HUES48 (cell line): ENCODE measurements around the gene SERPINB8.
"Not testable (repeated sequence)": the region's sequence is repeated elsewhere in the genome, so short reads cannot be mapped to it uniquely, and the experiment has no call there.

Source experiments
- H3K27ac ChIP-seq: one replicate; pipeline ENCODE4 v1.7.0; 2013; ENCODE audit warnings: low read depth, low read length, inconsistent platforms
- H3K27me3 ChIP-seq: 2 replicates; pipeline ENCODE4 v1.6.1; 2013; ENCODE audit warnings: mild to moderate bottlenecking, low read length; ENCODE audit not compliant: control insufficient read depth, insufficient read depth
- H3K36me3 ChIP-seq: 2 replicates; pipeline ENCODE4 v1.6.1; 2013; ENCODE audit warnings: low read length; ENCODE audit not compliant: control insufficient read depth, insufficient read depth
- H3K4me1 ChIP-seq: 2 replicates; pipeline ENCODE4 v1.6.1; 2013; ENCODE audit warnings: mild to moderate bottlenecking, low read length; ENCODE audit not compliant: control insufficient read depth, insufficient read depth
- H3K4me3 ChIP-seq: 2 replicates; pipeline ENCODE4 v1.5.1; 2013; ENCODE audit warnings: mild to moderate bottlenecking, low read depth, low read length
- H3K9ac ChIP-seq: 2 replicates; pipeline ENCODE4 v1.6.1; 2013; ENCODE audit warnings: mild to moderate bottlenecking, low read depth, low read length, moderate library complexity
- H3K9me3 ChIP-seq: 2 replicates; pipeline ENCODE4 v1.6.1; 2013; ENCODE audit warnings: low read length; ENCODE audit not compliant: control insufficient read depth, insufficient read depth

The SERPINB8 gene, protein sequence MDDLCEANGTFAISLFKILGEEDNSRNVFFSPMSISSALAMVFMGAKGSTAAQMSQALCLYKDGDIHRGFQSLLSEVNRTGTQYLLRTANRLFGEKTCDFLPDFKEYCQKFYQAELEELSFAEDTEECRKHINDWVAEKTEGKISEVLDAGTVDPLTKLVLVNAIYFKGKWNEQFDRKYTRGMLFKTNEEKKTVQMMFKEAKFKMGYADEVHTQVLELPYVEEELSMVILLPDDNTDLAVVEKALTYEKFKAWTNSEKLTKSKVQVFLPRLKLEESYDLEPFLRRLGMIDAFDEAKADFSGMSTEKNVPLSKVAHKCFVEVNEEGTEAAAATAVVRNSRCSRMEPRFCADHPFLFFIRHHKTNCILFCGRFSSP

DNA sequence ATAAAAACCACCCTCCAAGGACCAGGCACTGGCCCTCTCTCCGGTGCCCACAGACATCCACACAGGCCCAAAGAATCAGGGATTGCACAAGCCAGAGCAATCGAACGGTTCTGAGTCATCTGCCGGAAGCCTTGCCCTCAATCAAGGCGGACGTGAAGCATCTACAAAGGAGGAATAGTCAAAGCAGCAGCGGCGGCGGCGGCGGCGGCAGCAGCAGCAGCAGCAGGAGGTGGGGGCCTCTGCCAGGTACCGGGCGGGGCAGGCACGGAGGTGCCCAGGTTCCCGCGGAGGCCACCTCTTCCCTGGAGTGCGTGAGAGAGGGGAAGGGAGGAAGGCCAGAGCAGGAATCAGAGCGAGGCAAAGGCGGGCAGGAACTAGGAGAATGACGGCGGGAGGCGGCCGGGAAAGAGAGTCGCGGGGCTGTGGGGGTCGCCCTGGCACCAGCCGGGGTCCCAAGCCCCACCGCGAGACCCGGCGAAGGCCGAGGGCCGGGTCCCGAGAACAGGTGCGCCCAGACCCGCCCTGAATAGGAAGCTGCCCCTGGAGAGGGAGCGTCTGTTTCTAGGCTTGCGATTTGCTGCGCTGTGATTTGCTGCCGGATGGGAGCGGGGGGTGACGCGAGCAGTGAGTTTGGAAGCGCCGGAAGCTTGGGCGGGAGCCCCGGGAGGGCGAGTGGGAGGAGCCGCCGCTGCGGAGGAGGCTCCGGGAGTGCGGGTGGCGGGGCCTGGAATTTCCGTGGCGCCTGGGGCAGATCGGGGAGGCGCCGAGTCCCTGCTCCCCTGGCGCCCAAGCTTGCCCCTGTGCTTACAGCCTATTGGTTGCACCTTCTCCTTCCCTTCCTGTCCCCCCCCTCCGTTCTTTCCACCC, at the start of gene SERPINB8:
Gene SERPINB8, plus strand, starts transcription at position 140 of the 867 bp plus-strand sequence. CDS start 8,228 bp downstream, outside the sequence.
- Histone ChIP-seq H3K9me3 (no peaks in the 10 kb centered on the region), H3K27me3 (peaks cover 61% of the 10 kb centered on the region), H3K4me1 (peaks cover 12% of the 10 kb centered on the region), H3K27ac (peak within 1 kb of the TSS; percentile 94), H3K36me3 (no peaks in the 10 kb centered on the region), H3K9ac (peak within 1 kb of the TSS; percentile 87), H3K4me3 (peak within 1 kb of the TSS; percentile 89)

DNA sequence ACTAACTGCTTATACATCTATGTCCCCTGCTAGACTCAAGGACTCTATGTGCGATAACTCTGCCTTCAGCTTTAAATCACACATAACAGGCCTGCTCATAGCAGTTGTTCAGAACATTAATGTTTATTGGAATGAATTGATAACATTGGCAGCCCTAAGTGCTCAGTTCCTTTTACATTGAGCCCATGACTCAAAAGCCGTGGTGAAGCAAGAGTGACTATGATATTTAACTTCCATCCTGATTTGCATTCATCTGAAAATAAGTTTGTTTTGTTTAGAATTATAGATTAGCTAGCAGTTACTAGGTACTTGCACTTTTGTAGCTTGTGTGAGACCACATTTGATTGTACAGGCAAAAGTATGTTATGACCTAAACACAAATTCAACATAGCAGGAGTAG, 47.8 kb upstream of the SERPINB8 start:
- no peaks in the 10 kb centered on the region for H3K9me3 ChIP-seq
- no peaks in the 10 kb centered on the region for H3K27me3 ChIP-seq
- no peak overlapping the region for H3K9ac ChIP-seq
- H3K4me3 ChIP-seq: no peak overlapping the region
- no peaks in the 10 kb centered on the region for H3K4me1 ChIP-seq
- no peak overlapping the region for H3K27ac ChIP-seq
- no peaks in the 10 kb centered on the region for H3K36me3 ChIP-seq

DNA sequence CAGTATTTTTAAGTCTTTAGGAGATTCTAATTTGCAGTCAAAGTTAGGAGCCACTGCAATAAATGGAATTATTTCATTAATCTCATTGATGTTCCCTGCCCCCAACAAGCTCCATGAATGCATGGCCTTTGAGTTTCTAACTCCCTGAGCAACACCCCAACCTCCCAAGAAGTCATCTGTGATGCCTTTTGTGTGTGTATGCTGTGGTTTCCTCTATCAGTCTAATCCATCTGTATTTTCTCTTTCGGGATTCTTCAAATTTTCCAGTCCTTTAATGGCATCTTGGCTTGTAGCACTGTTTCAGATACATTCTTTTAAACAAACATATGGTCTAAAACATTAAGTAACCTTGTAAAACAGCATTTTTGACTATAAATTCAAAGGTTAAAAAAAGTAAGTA, 45.3 kb upstream of the SERPINB8 start:
- Histone ChIP-seq H3K36me3 (no peaks in the 10 kb centered on the region), H3K4me1 (no peaks in the 10 kb centered on the region), H3K9me3 (no peaks in the 10 kb centered on the region), H3K27me3 (no peaks in the 10 kb centered on the region), H3K27ac (no peak overlapping the region), H3K9ac (no peak overlapping the region), H3K4me3 (no peak overlapping the region)

DNA sequence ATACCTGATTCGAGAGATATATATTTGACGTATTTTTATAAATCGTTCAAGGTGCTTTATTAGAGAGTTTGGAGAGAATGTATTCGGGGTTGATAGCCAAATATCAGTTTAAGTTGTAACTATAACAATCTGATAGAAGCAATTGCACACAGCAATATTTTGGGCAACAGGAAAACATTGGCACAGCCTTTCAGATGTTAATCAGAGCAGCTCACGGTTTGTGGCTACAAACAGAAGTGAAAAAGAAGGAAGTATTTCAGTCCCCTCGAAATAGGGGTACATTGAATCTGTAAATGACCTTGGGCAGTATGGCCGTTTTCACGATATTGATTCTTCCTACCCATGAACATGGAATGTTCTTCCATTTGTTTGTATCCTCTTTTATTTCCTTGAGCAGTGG, 41.5 kb upstream of the SERPINB8 start:
- Histone ChIP-seq H3K36me3 (no peaks in the 10 kb centered on the region), H3K9me3 (no peaks in the 10 kb centered on the region), H3K27me3 (no peaks in the 10 kb centered on the region), H3K9ac (no peak overlapping the region), H3K4me3 (no peak overlapping the region), H3K27ac (no peak overlapping the region), H3K4me1 (no peaks in the 10 kb centered on the region)

DNA sequence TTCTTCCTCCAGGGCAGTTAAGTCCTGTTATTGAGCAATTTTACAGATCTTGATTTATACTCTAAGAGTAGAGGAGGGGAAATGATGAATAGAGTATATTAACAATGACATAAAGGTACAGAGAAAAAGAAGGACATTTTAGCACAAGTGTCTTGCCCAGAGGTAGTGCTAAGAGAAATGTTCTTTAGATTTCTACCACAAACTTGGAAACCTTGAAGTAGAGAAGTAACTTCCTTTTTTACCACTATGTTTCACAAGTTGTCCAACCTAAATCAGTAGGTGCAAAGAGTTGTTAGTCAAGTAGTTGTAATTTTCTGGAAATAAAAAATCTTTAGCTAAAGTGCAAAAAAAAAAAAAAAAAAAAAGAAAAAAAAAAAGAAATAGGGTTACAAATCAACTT, 40.5 kb upstream of the SERPINB8 start:
- H3K4me1 ChIP-seq, H3K27me3 ChIP-seq, H3K36me3 ChIP-seq, H3K27ac ChIP-seq, H3K4me3 ChIP-seq, H3K9ac ChIP-seq, H3K9me3 ChIP-seq: not testable (repeated sequence)

DNA sequence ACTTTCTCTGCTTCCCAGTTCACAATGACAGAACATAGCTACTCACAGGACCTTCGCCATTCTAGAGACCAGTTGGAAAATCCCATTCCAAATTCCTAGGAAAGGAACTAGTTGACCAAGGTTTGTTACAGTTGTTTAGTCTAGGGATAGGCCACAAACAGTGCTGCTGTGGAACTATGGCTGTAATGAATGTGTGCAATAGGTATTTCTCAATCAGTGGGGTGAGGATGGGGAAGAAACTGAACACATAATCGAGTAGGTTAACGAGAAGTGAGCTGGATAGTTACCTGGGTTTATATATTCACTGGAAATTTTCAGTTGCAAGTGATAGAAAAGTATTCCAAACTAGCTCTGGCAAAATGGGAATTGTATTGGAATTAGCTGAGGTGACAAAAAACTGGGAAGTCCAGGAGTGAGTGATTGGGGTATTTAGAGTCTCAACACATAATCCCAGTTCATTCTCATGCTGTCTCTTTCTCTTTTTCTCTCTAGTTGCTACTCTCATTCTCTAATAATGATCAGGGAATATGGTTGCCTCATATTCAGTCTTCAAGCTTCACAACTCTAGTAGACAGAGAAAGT, 39.0 kb upstream of the SERPINB8 start:
- H3K36me3 ChIP-seq: no peaks in the 10 kb centered on the region
- H3K27me3 ChIP-seq: peaks cover 15% of the 10 kb centered on the region
- no peaks in the 10 kb centered on the region for H3K4me1 ChIP-seq
- no peak overlapping the region for H3K9ac ChIP-seq
- no peak overlapping the region for H3K27ac ChIP-seq
- H3K9me3 ChIP-seq: no peaks in the 10 kb centered on the region
- no peak overlapping the region for H3K4me3 ChIP-seq

DNA sequence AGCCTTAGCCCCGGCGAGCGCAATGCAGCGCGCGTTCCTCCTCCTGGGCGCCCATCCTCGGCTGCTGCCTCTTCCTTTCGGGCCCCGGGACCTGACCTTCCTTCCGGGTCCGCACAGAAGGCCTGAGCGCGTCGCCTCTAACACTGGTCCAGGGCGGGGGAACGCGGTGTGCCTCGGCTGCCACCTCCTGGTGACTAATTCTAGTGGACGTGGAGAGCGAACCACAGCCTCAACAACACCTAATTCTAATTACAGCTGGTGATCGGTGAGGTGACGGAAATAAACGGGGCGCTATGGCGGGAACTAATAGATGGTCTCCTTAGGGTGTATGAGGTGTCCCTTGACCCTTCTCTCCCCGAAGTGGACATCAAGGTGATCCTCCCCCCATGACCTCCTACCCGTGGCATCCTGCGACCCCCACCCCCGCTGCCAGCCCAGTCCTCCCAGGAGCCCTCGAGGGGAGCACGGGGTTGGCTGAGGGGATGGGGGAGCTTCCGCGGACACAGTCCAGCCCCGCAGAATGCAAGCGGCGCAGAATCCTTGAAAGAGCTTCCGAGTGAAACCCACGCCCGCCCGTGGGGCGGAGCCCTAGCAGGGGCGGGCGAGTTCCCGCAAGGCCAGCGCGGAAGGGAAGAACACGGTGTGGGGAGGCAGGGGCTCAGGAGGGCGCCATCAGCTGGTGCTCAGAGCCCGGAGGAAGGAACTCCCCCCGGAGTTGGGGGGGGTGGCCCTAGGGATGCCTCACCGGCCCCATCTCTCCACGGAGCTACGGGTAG, 33.5 kb upstream of the SERPINB8 start:
- Histone ChIP-seq H3K4me1 (no peaks in the 10 kb centered on the region; the same call in 1 of the 2 replicates), H3K9me3 (no peaks in the 10 kb centered on the region), H3K36me3 (no peaks in the 10 kb centered on the region), H3K9ac (no peak overlapping the region), H3K27ac (no peak overlapping the region), H3K4me3 (peak overlapping the region; percentile 73), H3K27me3 (peaks cover 47% of the 10 kb centered on the region)

DNA sequence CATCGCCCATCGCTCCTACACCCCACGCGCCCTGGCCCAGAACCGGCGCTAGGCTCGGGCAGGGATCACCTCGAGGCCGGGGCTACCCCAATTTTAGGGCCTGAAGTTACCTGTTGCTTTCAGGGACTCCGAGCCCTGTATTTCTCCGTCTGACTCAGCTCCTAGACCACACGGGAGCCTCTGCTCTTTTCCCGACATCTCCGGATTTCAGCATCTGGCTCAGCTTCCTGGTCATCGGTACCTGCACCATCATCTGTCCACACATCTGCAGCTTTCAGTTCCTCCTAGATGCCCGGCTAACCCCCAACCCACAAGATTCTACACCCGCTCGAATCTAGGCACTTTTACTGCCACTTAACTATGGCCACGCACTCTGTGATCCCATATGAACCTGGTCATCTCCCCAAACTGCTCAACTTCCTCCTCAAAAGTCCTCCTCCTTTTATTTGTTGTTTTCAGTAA, 32.9 kb upstream of the SERPINB8 start:
- no peak overlapping the region for H3K9ac ChIP-seq
- H3K4me3 ChIP-seq: peak overlapping the region; percentile 73
- peaks cover 47% of the 10 kb centered on the region for H3K27me3 ChIP-seq
- H3K4me1 ChIP-seq: no peaks in the 10 kb centered on the region; the same call in 1 of the 2 replicates
- no peaks in the 10 kb centered on the region for H3K9me3 ChIP-seq
- H3K27ac ChIP-seq: no peak overlapping the region
- no peaks in the 10 kb centered on the region for H3K36me3 ChIP-seq

DNA sequence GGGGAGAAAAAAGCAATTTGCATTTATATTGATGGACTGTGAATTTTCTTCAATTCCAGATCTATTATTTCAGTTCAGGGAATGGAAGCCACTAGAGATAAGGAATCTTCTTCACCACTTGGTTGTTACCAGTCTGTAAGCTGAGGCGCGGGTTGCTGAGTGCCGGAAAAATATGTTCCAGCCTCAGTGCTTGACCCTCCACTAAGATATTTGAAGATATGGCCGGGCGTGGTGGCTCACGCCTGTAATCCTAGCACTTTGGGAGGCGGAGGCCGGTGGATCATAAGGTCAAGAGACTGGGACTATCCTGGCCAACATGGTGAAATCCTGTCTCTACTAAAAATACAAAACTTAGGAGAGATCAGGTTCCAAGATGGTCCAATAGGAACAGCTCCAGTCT, 29.9 kb upstream of the SERPINB8 start:
- no peak overlapping the region for H3K9ac ChIP-seq
- no peak overlapping the region for H3K27ac ChIP-seq
- H3K4me1 ChIP-seq: no peaks in the 10 kb centered on the region; the same call in 1 of the 2 replicates
- H3K27me3 ChIP-seq: peaks cover 41% of the 10 kb centered on the region
- H3K9me3 ChIP-seq: no peaks in the 10 kb centered on the region
- H3K4me3 ChIP-seq: no peak overlapping the region
- H3K36me3 ChIP-seq: no peaks in the 10 kb centered on the region

DNA sequence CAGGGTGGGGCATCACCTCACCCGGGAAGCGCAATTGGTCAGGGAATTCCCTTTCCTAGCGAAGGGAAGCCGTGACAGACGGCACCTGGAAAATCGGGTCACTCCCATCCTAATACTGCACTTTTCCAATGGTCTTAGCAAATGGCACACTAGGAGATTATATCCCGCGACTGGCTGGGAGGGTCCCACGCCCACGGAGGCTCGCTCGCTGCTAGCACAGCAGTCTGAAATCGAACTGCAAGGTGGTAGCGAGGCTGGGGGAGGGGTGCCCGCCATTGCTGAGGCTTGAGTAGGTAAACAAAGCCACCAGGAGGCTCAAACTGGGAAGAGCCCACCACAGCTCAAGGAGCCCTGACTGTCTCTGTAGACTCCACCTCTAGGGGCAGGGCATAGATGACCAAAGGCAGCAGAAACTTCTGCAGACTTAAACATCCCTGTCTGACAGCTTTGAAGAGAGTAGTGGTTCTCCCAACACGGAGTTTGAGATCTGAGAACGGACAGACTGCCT, 29.3 kb upstream of the SERPINB8 start:
- Histone ChIP-seq H3K27me3 (peaks cover 36% of the 10 kb centered on the region), H3K4me3 (peak overlapping the region; percentile 37; the same call in 1 of the 2 replicates)
- not testable (repeated sequence) for H3K4me1 ChIP-seq, H3K9me3 ChIP-seq, H3K27ac ChIP-seq, H3K9ac ChIP-seq, H3K36me3 ChIP-seq
